ENCODE measurements around the gene NRXN3.

- TF ChIP-seq EZH2phosphoT487 (IDR thresholded peaks at IDR 0.05; ENCODE audit: borderline replicate concordance, low read depth) (no peak), CTCF (IDR thresholded peaks at IDR 0.05) (no peak), EP300 (IDR thresholded peaks at IDR 0.05; ENCODE audit: borderline replicate concordance in 1 of 2, low read depth in 1 of 2, low read length in 1 of 2) (no peak), MXI1 (IDR thresholded peaks at IDR 0.05; ENCODE audit: low read depth, low read length) (no peak), JUND (IDR thresholded peaks at IDR 0.05) (no peak), TAF1 (IDR thresholded peaks at IDR 0.05; ENCODE audit: borderline replicate concordance, low read depth, low read length) (no peak), RFX5 (IDR thresholded peaks at IDR 0.05; ENCODE audit: low read length) (no peak), POLR2AphosphoS5 (IDR thresholded peaks at IDR 0.05; ENCODE audit: low read depth, low read length) (no peak), ELF1 (IDR thresholded peaks at IDR 0.05) (no peak), USF1 (IDR thresholded peaks at IDR 0.05; ENCODE audit: borderline replicate concordance, low read depth) (no peak)
- TF ChIP-seq, protein P1, sequence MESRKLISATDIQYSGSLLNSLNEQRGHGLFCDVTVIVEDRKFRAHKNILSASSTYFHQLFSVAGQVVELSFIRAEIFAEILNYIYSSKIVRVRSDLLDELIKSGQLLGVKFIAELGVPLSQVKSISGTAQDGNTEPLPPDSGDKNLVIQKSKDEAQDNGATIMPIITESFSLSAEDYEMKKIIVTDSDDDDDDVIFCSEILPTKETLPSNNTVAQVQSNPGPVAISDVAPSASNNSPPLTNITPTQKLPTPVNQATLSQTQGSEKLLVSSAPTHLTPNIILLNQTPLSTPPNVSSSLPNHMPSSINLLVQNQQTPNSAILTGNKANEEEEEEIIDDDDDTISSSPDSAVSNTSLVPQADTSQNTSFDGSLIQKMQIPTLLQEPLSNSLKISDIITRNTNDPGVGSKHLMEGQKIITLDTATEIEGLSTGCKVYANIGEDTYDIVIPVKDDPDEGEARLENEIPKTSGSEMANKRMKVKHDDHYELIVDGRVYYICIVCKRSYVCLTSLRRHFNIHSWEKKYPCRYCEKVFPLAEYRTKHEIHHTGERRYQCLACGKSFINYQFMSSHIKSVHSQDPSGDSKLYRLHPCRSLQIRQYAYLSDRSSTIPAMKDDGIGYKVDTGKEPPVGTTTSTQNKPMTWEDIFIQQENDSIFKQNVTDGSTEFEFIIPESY (IDR thresholded peaks at IDR 0.05; ENCODE audit: borderline replicate concordance, low read depth), result no peak
- TF ChIP-seq, protein P2, sequence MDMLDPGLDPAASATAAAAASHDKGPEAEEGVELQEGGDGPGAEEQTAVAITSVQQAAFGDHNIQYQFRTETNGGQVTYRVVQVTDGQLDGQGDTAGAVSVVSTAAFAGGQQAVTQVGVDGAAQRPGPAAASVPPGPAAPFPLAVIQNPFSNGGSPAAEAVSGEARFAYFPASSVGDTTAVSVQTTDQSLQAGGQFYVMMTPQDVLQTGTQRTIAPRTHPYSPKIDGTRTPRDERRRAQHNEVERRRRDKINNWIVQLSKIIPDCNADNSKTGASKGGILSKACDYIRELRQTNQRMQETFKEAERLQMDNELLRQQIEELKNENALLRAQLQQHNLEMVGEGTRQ (IDR thresholded peaks at IDR 0.05; ENCODE audit: borderline replicate concordance, low read depth, low read length), result no peak
Observed at GRCh38 chr14:78186277-78186676, 16.1 kb downstream of the NRXN3 start.

Measured in SK-N-SH (cell line).